AG04449 (cell line): ENCODE results near the gene NXPE2.

Experiments
- CTCF ChIA-PET: fragments of 350-600 bp; formaldehyde crosslinking; extraction: SDS; loops from one replicate; lab custom pipeline; 2021; ENCODE audit warnings: antibody characterized with exemption; lab: Yijun Ruan, JAX
- POLR2A ChIA-PET: fragments of 400-600, 350-600 bp; formaldehyde crosslinking; extraction: SDS; loops from one replicate; lab custom pipeline; 2020; ENCODE audit warnings: antibody characterized with exemption, inconsistent platforms; lab: Yijun Ruan, JAX
- DNase-seq: peaks from one replicate; pipeline ENCODE4 v3.0.0-alpha.2; 2010; ENCODE audit warnings: low read depth, low spot score
- H3K4me3 ChIP-seq: 2 replicates; pipeline ENCODE4 v1.5.1; 2011; ENCODE audit warnings: low read depth, mild to moderate bottlenecking, control low read depth, low read length
- TF ChIP-seq, protein P1 (sequence below): IDR thresholded peaks from one replicate; pipeline ENCODE4 v1.5.1; 2011; ENCODE audit warnings: mild to moderate bottlenecking, moderate library complexity, low read length, control low read depth, inconsistent platforms; ENCODE audit not compliant: insufficient read depth; ENCODE audit errors: missing control alignments

NXPE2 gene

DNA sequence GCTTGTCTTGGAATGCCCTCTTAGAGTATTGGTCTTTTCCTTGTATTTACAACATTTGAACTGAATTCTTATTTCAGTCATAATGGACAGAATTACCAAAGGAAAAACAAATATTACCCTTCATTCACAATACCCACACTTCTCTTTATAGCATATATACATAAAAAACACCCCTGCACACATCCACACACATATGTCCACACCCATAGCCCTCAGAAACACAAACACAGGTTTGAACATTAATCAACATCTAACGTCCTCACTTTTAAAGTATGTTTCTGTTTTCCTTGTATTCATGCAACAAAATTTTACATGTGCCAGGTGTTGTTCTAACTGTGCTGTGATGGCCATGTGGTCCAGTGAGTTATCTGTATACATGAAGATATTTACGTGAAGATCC lies 11.6 kb upstream of the NXPE2 start:
- H3K4me3 ChIP-seq: no peak overlapping the region
- TF ChIP-seq, protein P1, sequence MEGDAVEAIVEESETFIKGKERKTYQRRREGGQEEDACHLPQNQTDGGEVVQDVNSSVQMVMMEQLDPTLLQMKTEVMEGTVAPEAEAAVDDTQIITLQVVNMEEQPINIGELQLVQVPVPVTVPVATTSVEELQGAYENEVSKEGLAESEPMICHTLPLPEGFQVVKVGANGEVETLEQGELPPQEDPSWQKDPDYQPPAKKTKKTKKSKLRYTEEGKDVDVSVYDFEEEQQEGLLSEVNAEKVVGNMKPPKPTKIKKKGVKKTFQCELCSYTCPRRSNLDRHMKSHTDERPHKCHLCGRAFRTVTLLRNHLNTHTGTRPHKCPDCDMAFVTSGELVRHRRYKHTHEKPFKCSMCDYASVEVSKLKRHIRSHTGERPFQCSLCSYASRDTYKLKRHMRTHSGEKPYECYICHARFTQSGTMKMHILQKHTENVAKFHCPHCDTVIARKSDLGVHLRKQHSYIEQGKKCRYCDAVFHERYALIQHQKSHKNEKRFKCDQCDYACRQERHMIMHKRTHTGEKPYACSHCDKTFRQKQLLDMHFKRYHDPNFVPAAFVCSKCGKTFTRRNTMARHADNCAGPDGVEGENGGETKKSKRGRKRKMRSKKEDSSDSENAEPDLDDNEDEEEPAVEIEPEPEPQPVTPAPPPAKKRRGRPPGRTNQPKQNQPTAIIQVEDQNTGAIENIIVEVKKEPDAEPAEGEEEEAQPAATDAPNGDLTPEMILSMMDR: no peak
- CTCF ChIA-PET: no interaction called here
- no peak for DNase-seq
- POLR2A ChIA-PET: no interaction called here

DNA sequence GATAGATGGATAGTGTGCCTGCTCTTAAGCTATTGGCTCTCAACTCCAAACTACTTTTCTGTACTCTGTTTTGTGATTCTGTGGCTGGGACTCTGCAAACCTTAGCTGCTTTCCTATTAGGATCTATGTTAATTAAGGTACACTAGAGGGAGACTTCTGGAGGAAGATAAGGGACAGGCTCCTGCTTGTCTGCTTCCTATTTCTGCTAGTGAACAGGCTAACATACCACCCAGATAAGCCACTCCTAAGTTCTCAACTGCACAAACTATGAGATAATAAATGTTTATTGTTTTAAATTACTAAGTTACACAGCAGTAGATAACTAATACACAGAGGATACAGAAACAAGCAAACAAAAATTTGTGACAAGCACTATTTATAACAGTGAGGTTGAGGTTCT lies 10.2 kb upstream of the NXPE2 start:
- no peak overlapping the region for H3K4me3 ChIP-seq
- ChIA-PET CTCF (no interaction called here), POLR2A (no interaction called here)
- TF ChIP-seq, protein P1: no peak
- DNase-seq: no peak

DNA sequence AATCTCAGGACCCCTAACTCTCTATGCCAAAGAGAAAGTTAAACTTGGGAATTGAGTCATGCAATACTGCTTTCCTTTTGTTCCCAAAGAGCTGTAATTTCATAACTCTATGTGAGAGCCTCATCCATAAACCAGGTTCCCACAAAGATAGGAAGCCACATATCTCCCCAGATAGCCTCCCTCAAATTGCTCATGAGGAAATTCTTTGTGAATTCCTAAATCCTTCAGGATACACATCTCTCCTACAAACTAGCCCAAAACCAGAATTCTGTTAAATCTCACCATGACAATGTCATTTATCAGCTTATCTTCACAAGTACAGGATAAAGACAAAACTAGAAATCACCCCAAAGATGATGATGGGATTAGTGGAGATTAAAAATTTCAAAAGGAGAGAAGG lies 4.7 kb upstream of the NXPE2 start:
- ChIA-PET POLR2A (no interaction called here), CTCF (no interaction called here)
- TF ChIP-seq, protein P1: no peak
- H3K4me3 ChIP-seq: no peak overlapping the region
- DNase-seq: no peak

DNA sequence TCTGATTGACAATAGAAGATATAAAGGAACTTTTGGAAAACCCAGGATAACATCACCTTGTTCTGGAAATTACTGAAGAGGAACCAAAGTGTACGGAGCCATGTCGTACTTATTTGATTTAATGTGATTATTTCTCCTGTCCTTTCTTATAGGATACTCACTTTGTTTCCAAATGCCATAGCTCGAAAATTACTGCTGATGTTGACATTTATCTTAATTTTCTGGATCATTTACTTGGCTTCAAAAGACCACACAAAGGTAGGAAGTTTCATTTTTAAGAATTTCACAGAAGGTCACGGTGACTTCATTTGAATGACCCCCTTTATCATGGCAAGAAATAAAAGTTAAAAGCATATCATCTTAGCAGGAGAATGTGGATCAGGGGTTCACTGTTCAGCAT lies 1.2 kb downstream of the NXPE2 start:
- TF ChIP-seq, protein P1: no peak
- H3K4me3 ChIP-seq: no peak overlapping the region
- ChIA-PET POLR2A (no interaction called here), CTCF (no interaction called here)
- DNase-seq: no peak

DNA sequence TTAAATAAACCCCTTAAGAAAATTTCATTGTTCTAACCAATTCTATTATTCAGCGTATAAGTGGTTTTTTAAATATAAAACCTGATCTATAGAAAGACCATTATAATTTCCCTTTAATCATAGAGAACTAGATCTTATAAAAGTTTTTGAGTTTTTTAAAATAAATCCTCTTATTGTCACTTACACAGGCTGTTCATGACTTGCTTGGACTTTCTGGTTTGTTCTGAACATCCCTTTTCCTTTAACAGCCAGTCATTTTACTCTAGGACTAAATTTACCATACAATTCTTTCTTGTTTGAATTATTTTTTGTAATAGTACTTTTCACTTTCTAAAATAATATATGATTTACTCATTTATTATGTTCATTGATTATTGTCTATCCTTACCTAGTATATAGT lies 4.7 kb downstream of the NXPE2 start:
- DNase-seq: no peak
- ChIA-PET POLR2A (no interaction called here), CTCF (interaction anchor here (0.7 kb wide), 1 partner anchor 267 kb away, joined by 3 read pairs; no protein-coding TSS in a partner anchor)
- TF ChIP-seq, protein P1: no peak
- no peak overlapping the region for H3K4me3 ChIP-seq

DNA sequence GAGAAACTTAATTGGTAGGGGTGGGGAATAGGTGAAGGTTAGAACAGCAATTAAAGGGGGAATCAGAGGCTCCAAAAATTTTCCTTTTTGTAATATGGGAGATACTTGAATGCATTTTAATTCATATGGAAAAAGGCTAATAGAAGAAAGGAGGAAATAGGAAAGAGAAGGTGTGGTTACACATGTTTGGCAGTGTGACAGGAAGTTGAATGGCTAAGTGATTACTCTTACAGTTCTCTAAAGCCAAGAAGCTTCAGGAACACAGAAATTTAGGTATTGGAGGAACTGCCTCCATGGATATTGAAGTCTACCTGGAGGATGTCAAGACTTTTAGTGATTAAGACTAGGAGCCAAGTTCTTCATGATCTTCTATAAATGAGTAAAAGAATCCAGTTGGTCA lies 6.3 kb downstream of the NXPE2 start:
- TF ChIP-seq, protein P1: no peak
- POLR2A ChIA-PET: no interaction called here
- CTCF ChIA-PET: no interaction called here
- H3K4me3 ChIP-seq: no peak overlapping the region
- DNase-seq: no peak
